ENCODE data around the gene CCDC169. TPM values are rescaled to one million over a fixed set of nuclear protein-coding genes. Genes with fewer than 3 reads are reported as not detected.
"Not testable (repeated sequence)": the region's sequence is repeated elsewhere in the genome, so short reads cannot be mapped to it uniquely, and the experiment has no call there.

CCDC169 gene
- total RNA-seq, 6 experiments from 2014 or later = not detected

- no peaks in the 10 kb centered on the region for H3K9me3 ChIP-seq
- H3K27ac ChIP-seq = no peak overlapping the region
- no peaks in the 10 kb centered on the region for H3K27me3 ChIP-seq
- no peak for TF ChIP-seq POLR2A (IDR thresholded peaks at IDR 0.05)
- no peak for TF ChIP-seq CTCF (IDR thresholded peaks at IDR 0.05)
- H3K4me1 ChIP-seq = no peaks in the 10 kb centered on the region
- ATAC-seq = no peak
- DNase-seq = no peak
- 88% methylated on average over 1 of the region's 1 CpG for WGBS (ENCODE audit: insufficient coverage, low coverage, low lambda C conversion rate, missing lambda C conversion rate)
- intact Hi-C loops (cut with DNase I) = no loop called here
- H3K36me3 ChIP-seq = peaks cover 0 to 22% (median 4%) of the 10 kb centered on the region in 4 donors
- H3K4me3 ChIP-seq = no peak overlapping the region
These were observed 26.4 kb upstream of the CCDC169 start for GRCh38 chr13:36323951-36324566.

- no peak for ATAC-seq
- Histone ChIP-seq H3K9me3 (no peaks in the 10 kb centered on the region), H3K27ac (no peak overlapping the region), H3K4me3 (no peak overlapping the region), H3K36me3 (peaks cover 0 to 18% (median 4%) of the 10 kb centered on the region in 4 donors), H3K4me1 (no peaks in the 10 kb centered on the region), H3K27me3 (no peaks in the 10 kb centered on the region)
- WGBS (ENCODE audit: insufficient coverage, low coverage, low lambda C conversion rate, missing lambda C conversion rate) = 86% methylated on average over 3 of the region's 3 CpGs
- intact Hi-C loops (cut with DNase I) = no loop called here
- DNase-seq = no peak
- TF ChIP-seq CTCF (IDR thresholded peaks at IDR 0.05) (no peak), POLR2A (IDR thresholded peaks at IDR 0.05) (no peak)
These were observed 25.8 kb upstream of the CCDC169 start for GRCh38 chr13:36323408-36323807.

GRCh38 chr13:36319793-36320192 is 22.2 kb upstream of the CCDC169 start:
- intact Hi-C loops (cut with DNase I); DNase-seq; H3K4me1 ChIP-seq; H3K9me3 ChIP-seq; ATAC-seq; H3K27me3 ChIP-seq; H3K36me3 ChIP-seq; H3K27ac ChIP-seq; H3K4me3 ChIP-seq: not testable (repeated sequence)
- WGBS (ENCODE audit: insufficient coverage, low coverage, low lambda C conversion rate, missing lambda C conversion rate) = 58% methylated on average over 5 of the region's 6 CpGs

GRCh38 chr13:36313047-36313969 is 15.7 kb upstream of the CCDC169 start:
- H3K27me3 ChIP-seq = no peaks in the 10 kb centered on the region
- H3K4me3 ChIP-seq = no peak overlapping the region
- H3K36me3 ChIP-seq = peaks cover 0 to 13% (median 5%) of the 10 kb centered on the region in 4 donors
- H3K4me1 ChIP-seq = no peaks in the 10 kb centered on the region
- TF ChIP-seq POLR2A (IDR thresholded peaks at IDR 0.05) (no peak), CTCF (IDR thresholded peaks at IDR 0.05) (no peak)
- no peaks in the 10 kb centered on the region for H3K9me3 ChIP-seq
- H3K27ac ChIP-seq = no peak overlapping the region
- WGBS (ENCODE audit: insufficient coverage, low coverage, low lambda C conversion rate, missing lambda C conversion rate) = 73% methylated on average over 3 of the region's 3 CpGs
- no peak for DNase-seq
- no peak for ATAC-seq
- intact Hi-C loops (cut with DNase I) = no loop called here

All from right lobe of liver (tissue), 6 donors.